Suprapubic skin (tissue), 4 donors: ENCODE data around the gene NCKAP5. TPM values are rescaled to one million over a fixed set of nuclear protein-coding genes. Genes with fewer than 3 reads are reported as not detected.

ENCODE experiments used
- DNase-seq, 2 donors: peaks; one replicate each; pipeline ENCODE4 v3.0.0-alpha.2; 2019; ENCODE audit warnings: low spot score in 2 of 2
- H3K27ac ChIP-seq: fragments of 200-600 bp; sonication (generic); one replicate; pipeline ENCODE4 v1.5.1; 2019
- H3K27me3 ChIP-seq: fragments of 200-600 bp; sonication (generic); one replicate; pipeline ENCODE4 v1.5.1; 2019
- H3K36me3 ChIP-seq: fragments of 200-600 bp; sonication (generic); one replicate; pipeline ENCODE4 v1.5.1; 2019
- H3K4me1 ChIP-seq: fragments of 200-600 bp; sonication (generic); one replicate; pipeline ENCODE4 v1.5.1; 2019
- H3K4me3 ChIP-seq: fragments of 200-600 bp; sonication (generic); one replicate; pipeline ENCODE4 v1.5.1; 2019; ENCODE audit warnings: mild to moderate bottlenecking
- H3K9me3 ChIP-seq: fragments of 200-600 bp; sonication (generic); one replicate; pipeline ENCODE4 v1.5.1; 2019
- CTCF ChIP-seq, 2 donors: fragments of 200-600 bp in 1 of 2; fragments of 450-650 bp in 1 of 2; sonication (generic) in 1 of 2; IDR thresholded peaks; one replicate each; pipeline ENCODE4 v1.5.1; 2016 to 2019; ENCODE audit warnings: antibody characterized with exemption in 2 of 2, mild to moderate bottlenecking in 1 of 2, moderate library complexity in 1 of 2
- EP300 ChIP-seq: sonication (generic); formaldehyde crosslinking; IDR thresholded peaks from one replicate; pipeline ENCODE4 v1.6.1; 2017; ENCODE audit warnings: antibody characterized with exemption
- POLR2A ChIP-seq, 2 donors: fragments of 450-650 bp; IDR thresholded peaks; one replicate each; pipeline ENCODE4 v1.6.1; 2017; ENCODE audit warnings: antibody characterized with exemption in 2 of 2, mild to moderate bottlenecking in 2 of 2, moderate library complexity in 2 of 2
- POLR2AphosphoS5 ChIP-seq, 3 donors: sonication (generic); formaldehyde crosslinking; IDR thresholded peaks; one replicate each; pipeline ENCODE4 v1.6.1; 2017; ENCODE audit warnings: antibody characterized with exemption in 3 of 3
- WGBS: methylation state at CpG from one replicate; pipeline ENCODE4 v1.1.5; 2018; 5-methylcytosine and 5-hydroxymethylcytosine counted together
- total RNA-seq, 4 donors: library from RNA; depleted of rRNA; stranded (reverse); fragments of >200 nt; gene quantifications; one replicate each; pipeline ENCODE4 v1.1.0, GENCODE V29; 2016

NCKAP5 gene
- total RNA-seq, 4 donors from 2014 or later, result 2.8 to 6.4 (median 4.2) TPM

- H3K9me3 ChIP-seq, result no peaks in the 10 kb centered on the region
- no peaks in the 10 kb centered on the region for H3K36me3 ChIP-seq
- TF ChIP-seq POLR2AphosphoS5 (IDR thresholded peaks at IDR 0.05) (no peak), CTCF (IDR thresholded peaks at IDR 0.05) (no peak), EP300 (no peak), POLR2A (IDR thresholded peaks at IDR 0.05) (no peak)
- no peak overlapping the region for H3K27ac ChIP-seq
- no peak overlapping the region for H3K4me3 ChIP-seq
- WGBS, result 73% methylated on average over 3 of the region's 3 CpGs
- H3K4me1 ChIP-seq, result peaks cover 20% of the 10 kb centered on the region
- no peaks in the 10 kb centered on the region for H3K27me3 ChIP-seq
- no peak for DNase-seq
These were observed 940.7 kb downstream of the NCKAP5 start for GRCh38 chr2:132627536-132627935.

- H3K27ac ChIP-seq, result no peak overlapping the region
- no peak for DNase-seq
- no peaks in the 10 kb centered on the region for H3K9me3 ChIP-seq
- H3K4me3 ChIP-seq, result no peak overlapping the region
- TF ChIP-seq POLR2A (IDR thresholded peaks at IDR 0.05) (no peak), POLR2AphosphoS5 (IDR thresholded peaks at IDR 0.05) (no peak), CTCF (IDR thresholded peaks at IDR 0.05) (no peak), EP300 (no peak)
- no peaks in the 10 kb centered on the region for H3K27me3 ChIP-seq
- peaks cover 10% of the 10 kb centered on the region for H3K4me1 ChIP-seq
- H3K36me3 ChIP-seq, result no peaks in the 10 kb centered on the region
- 55% methylated on average over 9 of the region's 9 CpGs for WGBS
These were observed 945.0 kb downstream of the NCKAP5 start for GRCh38 chr2:132623096-132623839.
